Suppressor macrophage (primary cell): Measurements from ENCODE around the gene SLC43A1.

Source experiments
- DNase-seq, 4 experiments: peaks; one replicate each; pipeline ENCODE4 v3.0.0-alpha.2; 2020 to 2022

Gene SLC43A1

DNA sequence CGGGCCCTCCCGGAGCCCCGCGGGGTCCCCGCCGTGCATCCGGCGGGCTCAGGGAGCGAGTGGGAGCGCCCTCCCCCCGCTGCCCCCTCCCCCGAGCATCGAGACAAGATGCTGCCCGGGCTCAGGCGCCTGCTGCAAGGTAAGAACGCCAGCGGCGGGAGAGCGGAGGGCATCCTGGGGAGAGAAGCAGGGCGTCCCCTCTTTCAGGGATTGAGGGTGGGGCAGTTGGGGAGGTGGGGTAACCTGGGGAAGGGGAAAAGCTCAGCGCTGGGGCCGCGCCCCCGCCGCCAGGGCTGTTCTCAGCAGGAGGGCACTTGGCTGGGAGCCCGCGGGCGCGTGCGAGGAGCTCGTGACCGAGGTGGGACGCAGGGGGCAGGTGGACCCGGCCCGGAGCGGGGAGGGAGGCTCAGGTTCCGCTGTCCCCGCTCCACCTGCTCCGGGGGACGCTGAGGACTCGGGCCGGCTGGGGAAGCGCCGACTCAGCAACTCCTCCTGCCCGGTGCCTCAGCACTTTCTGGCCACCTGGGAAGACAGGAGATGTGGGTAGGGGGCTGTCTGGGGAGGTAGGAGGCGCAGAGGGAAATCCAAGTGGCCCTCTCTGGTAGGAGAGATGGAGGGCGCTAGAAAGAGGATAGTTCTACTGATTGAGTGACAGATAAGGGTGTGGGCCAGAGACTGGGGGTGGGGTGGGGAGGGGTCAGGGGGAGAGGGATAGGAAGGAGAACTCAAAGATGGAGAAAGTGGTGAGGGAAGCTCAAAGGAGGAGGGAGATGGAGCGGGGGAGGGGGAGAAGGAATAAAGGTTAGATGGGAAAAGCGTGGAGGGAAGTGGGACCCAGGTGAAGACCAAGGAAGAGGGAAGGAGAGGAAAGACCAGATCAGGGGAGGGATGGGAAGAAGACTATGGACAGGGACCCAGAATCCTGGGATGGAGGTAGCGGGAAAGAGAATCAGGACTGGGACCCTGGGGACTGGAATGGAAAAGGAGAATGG is 54.4 kb downstream of the SLC43A1 start:
- DNase-seq = peak in 1 of 4 experiments; percentile 7

DNA sequence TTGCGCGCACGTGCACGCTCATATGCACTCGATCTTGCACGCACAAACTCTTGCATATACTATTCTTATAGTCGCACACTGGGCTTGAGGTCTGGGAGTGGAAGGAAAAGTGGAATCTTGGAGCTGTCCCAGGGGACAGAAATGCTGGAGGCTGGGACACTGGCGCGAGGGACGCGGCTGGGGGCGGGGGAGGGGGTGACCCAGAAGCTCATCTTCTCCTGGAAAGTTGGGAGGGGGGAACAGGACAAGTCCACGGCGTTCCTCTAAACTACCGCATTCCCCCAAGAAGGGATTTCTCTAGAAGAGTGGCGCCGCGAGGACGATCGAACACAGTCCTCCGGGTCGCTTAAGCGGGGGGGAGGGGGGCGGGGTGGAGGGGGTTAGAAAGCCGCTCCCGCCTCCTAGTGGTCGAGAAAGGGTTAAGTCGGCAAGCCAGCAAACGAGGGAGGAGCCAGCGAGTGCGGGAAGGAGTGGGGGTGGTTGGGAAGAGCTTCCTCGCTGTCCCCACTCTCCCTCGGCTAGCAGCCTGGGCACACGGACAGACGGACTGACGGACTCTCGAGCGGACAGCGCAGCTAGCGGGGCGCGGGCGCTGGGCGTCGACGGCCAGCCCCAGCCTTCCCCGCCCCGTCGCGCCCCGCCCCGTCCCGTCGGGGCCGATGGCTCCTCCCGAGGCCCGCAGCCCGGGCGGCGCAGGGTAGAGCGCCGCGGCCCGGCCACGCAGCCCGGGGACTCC is 55.3 kb downstream of the SLC43A1 start, which contains the start of gene RTN4RL2:
TSS of gene RTN4RL2 (plus strand) at position 507 of the 736 bp plus-strand sequence. CDS start 338 bp downstream, outside the sequence.
- peak; percentile 53 to 75 (median 67) for DNase-seq

- peak in 2 of 4 experiments; percentile 31 to 50 for DNase-seq
These were observed 56.1 kb downstream of the SLC43A1 start for GRCh38 chr11:57459164-57460021.

DNA sequence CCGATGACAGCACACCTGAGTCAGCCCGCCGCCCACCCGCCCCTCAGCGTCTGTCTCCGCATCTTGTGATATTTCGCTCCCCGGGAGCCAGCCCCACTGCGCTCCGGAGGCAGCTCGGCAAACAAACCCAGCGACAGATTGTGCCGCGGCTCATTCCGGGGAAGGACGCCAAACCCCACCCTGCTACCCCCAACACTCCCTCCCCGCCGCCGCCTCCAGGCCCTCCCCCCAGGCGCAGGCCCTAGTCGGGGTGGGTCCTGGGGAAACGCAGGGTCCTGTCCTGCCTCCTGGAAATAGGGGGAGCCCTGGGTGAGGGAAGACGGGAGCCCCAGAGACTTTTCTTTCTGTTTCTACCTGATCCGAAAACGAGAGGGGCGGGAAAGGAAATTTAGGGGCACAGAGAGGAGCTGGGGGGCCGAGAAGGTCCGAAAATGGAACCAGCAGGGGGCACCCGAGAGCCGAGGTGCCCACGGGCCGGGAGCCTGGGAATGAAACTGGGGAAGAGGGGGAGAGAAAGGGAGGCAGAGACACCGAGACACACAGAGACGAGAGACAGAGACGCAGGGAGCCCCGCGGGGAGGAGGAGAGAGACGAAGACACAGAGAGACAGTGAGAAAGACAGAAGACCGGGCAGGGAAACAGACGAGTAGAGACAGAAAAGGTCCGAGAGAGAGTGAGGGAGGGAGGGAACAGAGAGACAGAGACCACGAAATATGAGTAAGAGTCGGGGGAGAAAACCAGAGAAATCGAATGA is 56.9 kb downstream of the SLC43A1 start:
- DNase-seq = peak; percentile 43 to 80 (median 66)

DNA sequence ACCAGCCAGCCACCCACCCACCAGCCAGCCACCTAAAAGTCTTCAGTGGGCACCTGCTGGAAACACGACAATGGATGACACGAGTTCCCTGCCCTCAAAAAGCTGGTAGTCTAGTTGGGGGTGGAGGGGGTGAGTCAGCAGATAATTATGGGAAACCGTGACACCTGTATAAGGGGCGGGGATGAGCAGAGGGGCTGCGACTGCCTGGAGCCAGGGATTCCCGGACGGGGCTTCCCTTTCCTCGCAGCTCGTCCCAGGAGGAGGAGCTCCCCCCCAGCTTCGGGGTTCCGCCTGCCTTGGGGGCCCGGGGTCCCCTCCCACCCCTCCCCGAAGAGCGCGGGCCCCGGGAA is 57.5 kb downstream of the SLC43A1 start:
- no peak for DNase-seq

DNA sequence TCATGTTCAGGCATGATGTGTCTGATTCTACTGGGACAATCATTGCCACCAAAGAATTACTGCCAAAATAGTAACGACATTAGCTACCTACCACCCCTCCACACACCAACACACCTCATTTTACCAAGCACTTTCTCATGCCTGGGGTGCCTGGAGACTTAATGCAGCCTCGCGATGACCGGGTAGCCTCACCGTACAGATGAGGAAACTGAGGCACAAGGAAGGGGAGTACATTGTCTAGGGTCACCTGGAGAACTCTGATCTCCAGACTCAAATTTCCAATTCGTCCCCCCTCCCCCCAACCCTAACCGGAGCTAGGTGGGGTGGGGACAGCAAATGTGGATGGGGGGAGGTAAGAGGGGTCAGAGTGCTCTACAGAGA is 57.9 kb downstream of the SLC43A1 start:
- DNase-seq = no peak

- peak; percentile 89 to 93 (median 92) for DNase-seq
These were observed 58.4 kb downstream of the SLC43A1 start for GRCh38 chr11:57456960-57457642.

DNA sequence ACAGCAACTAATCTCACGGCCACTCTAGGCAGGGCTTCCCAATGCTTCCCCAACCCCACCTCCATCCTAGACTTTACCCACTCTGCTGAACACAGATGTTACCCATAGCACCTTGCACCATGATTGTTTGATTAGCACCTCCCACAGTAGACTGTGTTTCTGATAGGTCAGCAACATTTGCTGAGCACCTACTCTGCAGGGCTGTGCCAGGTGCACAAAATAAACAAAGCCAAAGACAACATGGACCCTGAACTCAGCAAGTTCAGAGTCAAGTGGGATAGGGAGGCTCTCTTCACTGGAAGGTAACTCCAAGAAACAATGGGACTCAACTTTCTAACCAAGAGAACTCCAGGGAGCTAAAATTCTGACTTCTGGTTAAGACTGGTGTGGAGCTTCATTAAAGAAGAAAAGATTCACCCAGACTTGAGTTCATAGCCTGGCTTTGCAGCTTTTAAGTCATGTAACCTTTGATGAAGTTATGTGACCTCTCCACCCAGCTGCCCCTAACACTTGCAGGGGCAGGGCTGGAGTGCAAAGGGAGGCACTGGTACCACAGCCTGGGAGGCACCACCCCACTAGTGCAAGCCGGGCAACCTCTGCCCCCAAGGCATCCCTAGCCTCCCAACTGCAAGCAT is 61.8 kb downstream of the SLC43A1 start:
- DNase-seq = no peak

GRCh38 chr11:57446055-57446454 is 69.4 kb downstream of the SLC43A1 start:
- no peak for DNase-seq

GRCh38 chr11:57445122-57445394 is 70.4 kb downstream of the SLC43A1 start:
- DNase-seq = peak; percentile 28 to 57 (median 50)

- peak; percentile 60 to 87 (median 70) for DNase-seq
These were observed 71.0 kb downstream of the SLC43A1 start for GRCh38 chr11:57444362-57445121.

GRCh38 chr11:57440744-57441414 is 74.6 kb downstream of the SLC43A1 start:
- no peak for DNase-seq

DNA sequence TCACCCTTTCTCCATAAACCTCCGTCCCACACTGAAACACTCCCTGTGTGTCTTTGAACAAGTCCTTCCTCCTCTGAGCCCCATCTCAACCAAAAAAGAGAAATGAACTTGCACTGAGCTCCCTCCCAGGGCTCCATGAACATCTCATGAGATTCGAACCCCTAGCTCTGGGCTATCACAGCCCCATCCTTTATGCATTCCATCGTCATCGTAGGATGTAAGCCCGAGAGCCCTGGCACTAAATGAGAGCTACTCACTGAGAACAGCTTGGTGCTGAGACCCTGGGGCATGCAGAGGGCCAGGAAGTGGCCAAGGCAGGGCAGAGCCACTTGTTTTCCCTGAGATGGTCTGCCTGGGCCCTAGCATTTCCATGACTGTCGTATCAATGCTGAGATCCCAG is 75.7 kb downstream of the SLC43A1 start:
- no peak for DNase-seq

DNA sequence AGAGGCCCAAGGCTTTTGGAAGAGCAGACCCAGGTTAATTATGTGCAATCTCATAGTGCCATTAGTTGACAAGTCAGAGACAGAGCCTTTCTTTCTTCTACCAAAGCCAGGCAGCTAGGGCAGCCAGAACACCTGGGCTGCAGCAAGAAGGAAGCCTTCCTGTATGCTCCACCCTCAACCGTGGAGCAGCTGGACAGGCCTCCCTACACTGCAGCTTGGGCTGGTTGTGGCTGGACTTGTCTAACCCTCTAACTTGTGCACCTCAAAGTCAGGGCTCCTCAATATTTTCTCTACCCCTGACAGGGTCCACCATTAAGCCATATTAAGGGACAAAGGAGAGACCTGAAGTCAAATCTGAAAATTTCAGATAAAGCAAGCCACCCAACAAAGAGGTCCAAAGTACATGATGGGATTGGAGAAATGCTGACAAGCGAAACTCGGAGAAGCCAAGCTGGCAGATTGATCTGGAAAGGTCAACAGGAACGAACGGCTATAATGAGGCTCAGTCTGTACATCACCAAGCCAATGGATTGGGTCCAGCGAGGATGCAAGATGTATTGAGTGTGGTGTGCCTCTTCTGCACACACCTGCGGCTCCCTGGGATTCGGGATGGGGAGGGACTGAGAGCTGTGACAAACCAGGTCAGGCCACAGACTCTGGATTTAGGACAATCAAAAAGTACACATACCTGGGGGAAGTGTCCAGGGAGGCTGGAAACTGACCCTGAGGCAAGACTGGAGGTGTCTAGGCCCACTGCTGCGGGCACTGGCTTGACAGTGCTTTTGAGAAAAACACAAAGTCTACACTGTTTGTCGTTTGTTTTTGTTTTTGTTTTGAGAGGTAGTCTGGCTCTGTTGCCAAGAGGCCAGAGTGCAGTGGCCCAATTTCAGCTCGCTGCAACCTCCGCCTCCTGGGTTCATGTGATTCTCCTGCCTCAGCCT is 76.9 kb downstream of the SLC43A1 start:
- DNase-seq = peak in 1 of 4 experiments; percentile 1

DNA sequence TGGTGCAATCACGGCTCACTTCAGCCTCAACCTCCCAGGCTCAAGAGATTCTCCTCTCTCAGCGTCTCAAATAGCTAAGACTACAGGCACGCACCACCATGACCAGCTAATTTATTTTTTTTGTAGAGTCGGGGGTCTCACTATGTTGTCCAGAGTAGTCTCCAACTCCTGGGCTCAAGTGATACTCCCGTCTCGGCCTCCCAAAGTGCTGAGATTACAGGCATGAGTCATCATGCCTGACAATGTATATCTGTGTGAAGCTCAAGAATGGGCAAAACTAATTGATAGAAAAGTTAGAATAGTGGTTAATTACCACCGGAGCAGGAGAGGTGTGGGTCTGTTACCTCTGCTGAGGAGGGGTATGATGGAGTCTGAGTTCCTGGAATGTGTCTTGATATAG is 79.5 kb downstream of the SLC43A1 start:
- DNase-seq = no peak

- peak; percentile 73 to 92 (median 84) for DNase-seq
These were observed 80.6 kb downstream of the SLC43A1 start for GRCh38 chr11:57434640-57435546.
